Measurements from ENCODE around the gene PCSK4. TPM values are rescaled to one million over a fixed set of nuclear protein-coding genes. Genes with fewer than 3 reads are reported as not detected.

PCSK4 gene
- total and polyA plus RNA-seq, 10 of the 15 experiments (the other 5 are each of a cell fraction or from before 2014, with no cell fraction given), result 0.27 to 0.99 (median 0.40) TPM; not detected in 3

DNA sequence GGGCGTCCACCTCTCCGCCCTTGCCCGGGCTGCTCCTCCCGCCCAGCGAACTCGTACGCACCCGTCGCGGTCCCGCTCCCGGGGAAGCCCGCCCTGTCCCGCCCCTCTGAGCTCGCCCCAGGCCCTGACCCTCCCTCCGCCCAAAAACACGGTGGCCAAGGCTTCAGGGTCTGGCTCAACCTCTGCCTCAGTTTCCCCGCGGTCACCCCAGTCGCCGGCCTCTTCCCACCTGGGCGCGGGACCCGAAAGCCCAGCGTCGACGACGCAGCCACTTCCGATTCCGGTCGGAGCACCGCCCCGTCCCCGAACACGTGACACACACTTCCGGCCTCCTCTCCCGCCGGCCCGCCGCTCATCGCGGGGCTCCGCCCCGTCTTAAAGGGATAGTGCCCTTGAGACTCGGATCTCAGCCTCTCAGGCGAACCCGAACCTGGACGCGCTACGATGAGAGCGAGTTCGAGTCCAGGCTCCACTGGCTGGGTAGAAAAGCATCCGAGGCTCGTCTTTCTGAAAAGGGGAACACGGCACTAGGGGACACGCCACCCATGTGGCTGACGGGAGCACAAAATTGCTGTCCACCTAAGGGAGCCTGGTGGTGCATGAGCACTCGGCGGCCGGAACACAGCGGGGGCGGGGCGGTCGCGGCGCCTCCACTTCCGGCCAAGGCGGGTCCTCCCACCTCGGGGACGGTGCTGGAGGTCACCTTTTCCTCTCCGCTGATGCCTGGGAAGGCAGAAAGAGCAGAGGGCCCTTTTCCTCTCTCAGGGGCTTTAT is 11.0 kb downstream of the PCSK4 start, which contains the start of gene C19orf25 (continued):
- TF ChIP-seq TCF3 (IDR thresholded peaks at IDR 0.05; ENCODE audit: borderline replicate concordance, insufficient read depth, low read depth, low read length) (0 out of 2 replicates have a peak, but pooled peaks have one; percentile 17), HDGF (IDR thresholded peaks at IDR 0.05) (0 out of 2 replicates have a peak, but pooled peaks have one; percentile 60), IKZF1 (conservative IDR thresholded peaks at IDR 0.05) (peak; percentile 72), TARDBP (IDR thresholded peaks at IDR 0.05; ENCODE audit: borderline replicate concordance) (no peak), SP1 (IDR thresholded peaks at IDR 0.05; ENCODE audit: low read depth, low read length) (peak; percentile 62), NR2F1 (conservative IDR thresholded peaks at IDR 0.05) (peak; percentile 32; the same call in 1 of the 2 replicates), DPF2 (IDR thresholded peaks at IDR 0.05) (peak; percentile 84), CBX3 (IDR thresholded peaks at IDR 0.05; ENCODE audit: borderline replicate concordance, low read depth) (no peak), SMAD5 (IDR thresholded peaks at IDR 0.05; ENCODE audit: low read depth) (no peak), PAX5 (IDR thresholded peaks at IDR 0.05; ENCODE audit: borderline replicate concordance, low read depth, low read length) (0 out of 2 replicates have a peak, but pooled peaks have one; percentile 16), POU2F2 (IDR thresholded peaks at IDR 0.05; ENCODE audit: borderline replicate concordance, low read depth, low read length) (no peak), FOXK2 (IDR thresholded peaks at IDR 0.05) (no peak), ZZZ3 (IDR thresholded peaks at IDR 0.05; ENCODE audit: control insufficient read depth, insufficient read length, low read depth) (no peak), CBFB (IDR thresholded peaks at IDR 0.05; ENCODE audit: low read depth) (no peak), WRNIP1 (IDR thresholded peaks at IDR 0.05; ENCODE audit: borderline replicate concordance, low read depth, low read length) (no peak), CBX5 (IDR thresholded peaks at IDR 0.05; ENCODE audit: low read depth) (no peak), YY1 (IDR thresholded peaks at IDR 0.05; ENCODE audit: low read depth, low read length) (peak; percentile 40; the same call in 1 of the 2 replicates)
- TF ChIP-seq, protein P1, sequence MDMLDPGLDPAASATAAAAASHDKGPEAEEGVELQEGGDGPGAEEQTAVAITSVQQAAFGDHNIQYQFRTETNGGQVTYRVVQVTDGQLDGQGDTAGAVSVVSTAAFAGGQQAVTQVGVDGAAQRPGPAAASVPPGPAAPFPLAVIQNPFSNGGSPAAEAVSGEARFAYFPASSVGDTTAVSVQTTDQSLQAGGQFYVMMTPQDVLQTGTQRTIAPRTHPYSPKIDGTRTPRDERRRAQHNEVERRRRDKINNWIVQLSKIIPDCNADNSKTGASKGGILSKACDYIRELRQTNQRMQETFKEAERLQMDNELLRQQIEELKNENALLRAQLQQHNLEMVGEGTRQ (IDR thresholded peaks at IDR 0.05; ENCODE audit: borderline replicate concordance, low read depth, low read length), result peak; percentile 85
- TF ChIP-seq, protein P2, sequence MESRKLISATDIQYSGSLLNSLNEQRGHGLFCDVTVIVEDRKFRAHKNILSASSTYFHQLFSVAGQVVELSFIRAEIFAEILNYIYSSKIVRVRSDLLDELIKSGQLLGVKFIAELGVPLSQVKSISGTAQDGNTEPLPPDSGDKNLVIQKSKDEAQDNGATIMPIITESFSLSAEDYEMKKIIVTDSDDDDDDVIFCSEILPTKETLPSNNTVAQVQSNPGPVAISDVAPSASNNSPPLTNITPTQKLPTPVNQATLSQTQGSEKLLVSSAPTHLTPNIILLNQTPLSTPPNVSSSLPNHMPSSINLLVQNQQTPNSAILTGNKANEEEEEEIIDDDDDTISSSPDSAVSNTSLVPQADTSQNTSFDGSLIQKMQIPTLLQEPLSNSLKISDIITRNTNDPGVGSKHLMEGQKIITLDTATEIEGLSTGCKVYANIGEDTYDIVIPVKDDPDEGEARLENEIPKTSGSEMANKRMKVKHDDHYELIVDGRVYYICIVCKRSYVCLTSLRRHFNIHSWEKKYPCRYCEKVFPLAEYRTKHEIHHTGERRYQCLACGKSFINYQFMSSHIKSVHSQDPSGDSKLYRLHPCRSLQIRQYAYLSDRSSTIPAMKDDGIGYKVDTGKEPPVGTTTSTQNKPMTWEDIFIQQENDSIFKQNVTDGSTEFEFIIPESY (IDR thresholded peaks at IDR 0.05), result no peak
- TF ChIP-seq, protein P3, sequence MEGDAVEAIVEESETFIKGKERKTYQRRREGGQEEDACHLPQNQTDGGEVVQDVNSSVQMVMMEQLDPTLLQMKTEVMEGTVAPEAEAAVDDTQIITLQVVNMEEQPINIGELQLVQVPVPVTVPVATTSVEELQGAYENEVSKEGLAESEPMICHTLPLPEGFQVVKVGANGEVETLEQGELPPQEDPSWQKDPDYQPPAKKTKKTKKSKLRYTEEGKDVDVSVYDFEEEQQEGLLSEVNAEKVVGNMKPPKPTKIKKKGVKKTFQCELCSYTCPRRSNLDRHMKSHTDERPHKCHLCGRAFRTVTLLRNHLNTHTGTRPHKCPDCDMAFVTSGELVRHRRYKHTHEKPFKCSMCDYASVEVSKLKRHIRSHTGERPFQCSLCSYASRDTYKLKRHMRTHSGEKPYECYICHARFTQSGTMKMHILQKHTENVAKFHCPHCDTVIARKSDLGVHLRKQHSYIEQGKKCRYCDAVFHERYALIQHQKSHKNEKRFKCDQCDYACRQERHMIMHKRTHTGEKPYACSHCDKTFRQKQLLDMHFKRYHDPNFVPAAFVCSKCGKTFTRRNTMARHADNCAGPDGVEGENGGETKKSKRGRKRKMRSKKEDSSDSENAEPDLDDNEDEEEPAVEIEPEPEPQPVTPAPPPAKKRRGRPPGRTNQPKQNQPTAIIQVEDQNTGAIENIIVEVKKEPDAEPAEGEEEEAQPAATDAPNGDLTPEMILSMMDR (IDR thresholded peaks at IDR 0.05 in 2 of 3, conservative IDR thresholded peaks at IDR 0.05 in 1 of 3; ENCODE audit: control insufficient read depth in 2 of 3, extremely low read depth in 1 of 3, insufficient read depth in 1 of 3, low read depth in 3 of 3, low read length in 3 of 3), result no peak
- TF ChIP-seq, protein P4, sequence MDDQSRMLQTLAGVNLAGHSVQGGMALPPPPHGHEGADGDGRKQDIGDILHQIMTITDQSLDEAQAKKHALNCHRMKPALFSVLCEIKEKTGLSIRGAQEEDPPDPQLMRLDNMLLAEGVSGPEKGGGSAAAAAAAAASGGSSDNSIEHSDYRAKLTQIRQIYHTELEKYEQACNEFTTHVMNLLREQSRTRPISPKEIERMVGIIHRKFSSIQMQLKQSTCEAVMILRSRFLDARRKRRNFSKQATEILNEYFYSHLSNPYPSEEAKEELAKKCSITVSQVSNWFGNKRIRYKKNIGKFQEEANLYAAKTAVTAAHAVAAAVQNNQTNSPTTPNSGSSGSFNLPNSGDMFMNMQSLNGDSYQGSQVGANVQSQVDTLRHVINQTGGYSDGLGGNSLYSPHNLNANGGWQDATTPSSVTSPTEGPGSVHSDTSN (IDR thresholded peaks at IDR 0.05; ENCODE audit: insufficient replicate concordance, low read depth, low read length), result peak; percentile 92
- TF ChIP-seq, protein P5, sequence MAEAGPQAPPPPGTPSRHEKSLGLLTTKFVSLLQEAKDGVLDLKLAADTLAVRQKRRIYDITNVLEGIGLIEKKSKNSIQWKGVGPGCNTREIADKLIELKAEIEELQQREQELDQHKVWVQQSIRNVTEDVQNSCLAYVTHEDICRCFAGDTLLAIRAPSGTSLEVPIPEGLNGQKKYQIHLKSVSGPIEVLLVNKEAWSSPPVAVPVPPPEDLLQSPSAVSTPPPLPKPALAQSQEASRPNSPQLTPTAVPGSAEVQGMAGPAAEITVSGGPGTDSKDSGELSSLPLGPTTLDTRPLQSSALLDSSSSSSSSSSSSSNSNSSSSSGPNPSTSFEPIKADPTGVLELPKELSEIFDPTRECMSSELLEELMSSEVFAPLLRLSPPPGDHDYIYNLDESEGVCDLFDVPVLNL (IDR thresholded peaks at IDR 0.05; ENCODE audit: low read depth, low read length), result no peak
- TF ChIP-seq, protein P6, sequence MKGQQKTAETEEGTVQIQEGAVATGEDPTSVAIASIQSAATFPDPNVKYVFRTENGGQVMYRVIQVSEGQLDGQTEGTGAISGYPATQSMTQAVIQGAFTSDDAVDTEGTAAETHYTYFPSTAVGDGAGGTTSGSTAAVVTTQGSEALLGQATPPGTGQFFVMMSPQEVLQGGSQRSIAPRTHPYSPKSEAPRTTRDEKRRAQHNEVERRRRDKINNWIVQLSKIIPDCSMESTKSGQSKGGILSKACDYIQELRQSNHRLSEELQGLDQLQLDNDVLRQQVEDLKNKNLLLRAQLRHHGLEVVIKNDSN (IDR thresholded peaks at IDR 0.05; ENCODE audit: borderline replicate concordance, extremely low read length, insufficient read depth, low read depth, low read length), result peak; percentile 91

Data from GM12878 (cell line).